GM18517 (cell line): Measurements from ENCODE around the gene RBM4.

ENCODE experiments used
- ATAC-seq: cut with Tn5 transposase; IDR thresholded peaks from one replicate; pipeline ENCODE4 v1.9.1; 2021; ENCODE audit warnings: mild to moderate bottlenecking, moderate library complexity; ENCODE audit not compliant: unreplicated experiment

Gene RBM4

DNA sequence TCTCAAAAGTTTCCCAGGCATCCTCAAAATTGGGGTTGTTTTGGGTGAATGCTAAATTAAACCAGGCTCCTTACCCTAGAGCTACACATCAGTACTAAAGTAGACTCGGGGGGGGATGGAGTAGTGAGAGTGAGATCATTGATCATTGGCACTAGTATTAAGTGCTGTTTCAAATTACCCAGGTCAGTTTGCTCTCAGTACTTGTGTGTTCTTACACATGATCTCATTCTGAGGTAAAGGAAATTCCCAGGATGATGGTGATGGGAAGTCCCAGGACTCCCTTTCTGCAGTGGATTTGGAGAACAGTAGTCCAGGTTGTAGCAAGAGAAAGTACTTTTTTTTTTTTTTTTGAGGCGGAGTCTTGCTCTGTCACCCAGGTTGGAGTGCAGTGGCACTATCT, 12.5 kb downstream of the RBM4 start:
- ATAC-seq, result no peak

DNA sequence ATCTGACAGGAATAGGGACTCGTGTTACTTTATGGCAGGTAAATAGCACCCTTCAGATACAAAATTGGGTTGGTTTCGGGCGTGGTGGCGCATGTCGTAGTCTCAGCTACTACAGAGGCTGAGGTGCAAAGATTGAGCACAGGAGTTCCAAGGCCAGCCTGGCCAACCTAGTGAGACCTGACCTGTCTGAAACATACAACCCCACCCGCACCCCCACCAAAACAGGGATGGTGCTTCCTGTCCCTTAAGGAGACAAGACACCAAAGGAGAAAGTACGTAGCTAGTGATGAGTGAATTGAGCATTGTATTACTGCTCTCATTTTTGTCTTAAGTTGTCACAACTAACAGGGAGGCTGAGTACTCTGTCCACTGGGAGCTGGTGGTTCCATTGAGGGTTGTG, 14.1 kb downstream of the RBM4 start:
- ATAC-seq, result no peak

- no peak for ATAC-seq
These were observed 14.6 kb downstream of the RBM4 start for GRCh38 chr11:66653123-66653522.

GRCh38 chr11:66659763-66660162, 21.3 kb downstream of the RBM4 start:
- ATAC-seq, result no peak

DNA sequence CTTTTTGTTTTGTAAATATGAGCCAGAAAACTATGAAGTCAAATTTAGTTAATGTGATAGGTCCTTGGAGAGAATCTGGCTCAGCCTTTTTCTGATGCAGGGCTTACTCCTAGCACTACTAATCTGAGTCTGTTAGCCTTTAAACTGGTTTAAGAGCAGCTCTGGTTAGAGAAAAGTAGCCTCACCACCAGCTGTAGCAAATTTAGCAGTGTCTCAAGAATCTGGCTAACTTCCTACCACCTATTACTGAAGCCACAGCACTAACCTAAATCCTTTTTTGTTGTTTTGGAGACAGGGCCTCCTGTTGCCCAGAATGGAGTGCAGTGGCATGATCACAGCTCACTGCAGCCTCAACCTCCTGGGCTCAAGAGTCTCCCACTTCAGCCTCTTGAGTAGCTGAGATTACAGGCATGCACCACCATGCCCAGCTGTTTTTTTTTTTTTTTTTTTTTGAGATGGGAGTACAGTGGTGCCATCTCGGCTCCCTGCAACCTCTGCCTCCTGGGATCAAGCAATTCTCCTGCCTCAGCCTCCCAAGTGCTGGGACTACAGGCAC, 25.3 kb downstream of the RBM4 start:
- ATAC-seq, result no peak

GRCh38 chr11:66665369-66665768, 26.9 kb downstream of the RBM4 start:
- ATAC-seq, result no peak

DNA sequence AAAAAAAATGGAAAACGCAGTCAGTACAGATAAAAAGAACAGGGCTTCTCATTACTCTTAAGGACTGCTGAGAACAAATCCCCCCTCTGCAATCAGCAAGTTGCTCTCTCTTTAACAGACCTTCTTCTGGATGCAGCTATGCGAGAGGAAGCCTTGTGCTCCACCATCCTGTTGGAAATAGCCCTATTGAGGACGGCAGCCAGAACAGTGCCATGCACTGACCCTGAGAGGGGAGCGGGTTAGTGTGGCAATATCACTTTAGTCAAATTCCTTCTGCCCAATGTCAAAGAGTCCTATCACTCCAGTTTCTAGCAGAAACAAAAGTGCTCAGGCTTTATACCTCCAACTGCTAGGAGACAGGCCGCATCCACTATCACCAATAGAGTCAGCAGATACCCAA, 32.3 kb downstream of the RBM4 start:
- ATAC-seq, result no peak

DNA sequence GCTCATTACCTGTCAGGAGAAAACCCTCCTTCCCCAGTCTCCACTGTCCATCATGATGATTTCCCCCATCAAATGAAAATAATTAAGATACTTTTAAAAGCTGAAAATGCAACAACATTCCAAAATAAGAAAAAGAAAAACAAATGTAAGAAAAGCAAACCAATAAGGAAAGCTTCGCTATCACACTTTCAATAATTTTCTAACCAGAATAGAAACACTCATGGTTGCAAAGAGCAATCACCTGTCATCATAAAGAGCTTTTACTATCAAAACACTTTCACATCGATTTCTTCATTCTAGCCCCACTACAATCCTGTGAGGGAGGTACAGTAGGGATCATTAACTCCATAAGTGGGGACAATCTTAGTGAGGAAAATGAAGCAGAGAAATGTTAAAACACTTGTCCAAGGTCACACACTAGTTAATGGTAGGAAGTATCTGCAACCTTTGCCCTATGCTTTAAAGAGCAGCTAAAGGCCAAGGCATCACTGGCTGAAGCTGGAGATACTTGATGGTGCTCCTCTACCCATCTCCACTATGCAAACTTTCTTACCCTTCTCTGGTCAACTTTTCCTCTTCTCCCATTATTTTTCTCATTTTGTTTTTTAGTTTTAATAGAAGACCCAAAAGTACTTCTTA, 36.6 kb downstream of the RBM4 start:
- no peak for ATAC-seq

GRCh38 chr11:66676282-66676919, 37.9 kb downstream of the RBM4 start:
- no peak for ATAC-seq

DNA sequence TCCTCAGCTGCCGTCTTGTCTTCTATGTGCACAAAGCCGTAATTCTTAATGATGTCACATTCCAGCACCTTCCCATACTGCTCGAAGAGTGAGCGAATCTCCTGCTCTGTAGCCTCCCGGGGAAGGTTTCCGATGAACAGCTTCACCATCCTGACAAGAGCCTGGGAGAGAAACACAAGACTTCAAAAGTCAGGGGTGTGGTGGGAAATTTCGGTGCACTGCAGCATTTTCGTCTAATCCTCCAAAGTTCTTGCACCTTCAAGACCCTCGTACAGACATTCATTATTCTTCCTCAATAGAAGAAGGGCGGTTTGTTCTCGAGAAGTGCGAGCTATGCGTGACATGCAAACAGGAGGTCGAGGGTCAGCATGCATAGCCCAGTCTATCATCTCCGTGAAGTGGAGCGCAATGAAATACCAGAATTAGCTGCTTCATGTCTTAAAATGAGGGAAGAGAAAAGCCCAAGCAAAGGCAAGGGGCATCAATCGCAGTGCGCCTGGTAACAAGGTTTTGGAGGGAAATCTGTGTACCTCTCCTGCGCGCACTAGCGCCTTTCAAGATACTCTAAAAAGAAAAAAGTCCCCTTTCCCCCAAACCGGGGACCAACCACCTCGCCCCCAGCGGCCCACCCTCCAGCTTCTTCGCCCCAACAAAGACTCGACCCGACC, 38.6 kb downstream of the RBM4 start:
- ATAC-seq, result no peak

- ATAC-seq, result peak; percentile 62
These were observed 39.3 kb downstream of the RBM4 start, which contains the start of gene RBM4B for GRCh38 chr11:66677599-66678375. Gene RBM4B (minus strand): TSS chr11:66677887. CDS start chr11:66677079, 808 bp downstream.

GRCh38 chr11:66680966-66681645, 42.6 kb downstream of the RBM4 start:
- ATAC-seq, result no peak

- ATAC-seq, result no peak
These were observed 45.4 kb downstream of the RBM4 start for GRCh38 chr11:66683877-66684276.

DNA sequence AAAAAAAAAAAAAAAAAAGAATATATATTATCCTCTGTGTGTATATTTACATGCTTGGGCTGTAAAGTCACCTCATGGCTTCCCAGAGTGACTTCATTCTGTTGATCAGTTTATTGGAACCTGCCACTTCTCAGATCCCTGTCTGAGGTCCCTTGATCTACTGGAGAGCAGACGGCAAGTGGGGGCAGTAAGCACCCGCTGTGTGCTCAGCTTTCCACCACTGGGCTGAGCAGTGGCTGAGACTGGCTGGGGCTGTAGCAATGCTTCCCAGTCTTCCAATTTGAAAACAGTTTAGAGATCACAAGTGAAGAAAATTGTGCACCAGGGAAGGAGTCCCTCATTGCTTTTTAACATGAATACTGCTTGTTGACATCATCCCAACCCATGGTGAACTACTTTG, 46.1 kb downstream of the RBM4 start:
- ATAC-seq, result no peak

DNA sequence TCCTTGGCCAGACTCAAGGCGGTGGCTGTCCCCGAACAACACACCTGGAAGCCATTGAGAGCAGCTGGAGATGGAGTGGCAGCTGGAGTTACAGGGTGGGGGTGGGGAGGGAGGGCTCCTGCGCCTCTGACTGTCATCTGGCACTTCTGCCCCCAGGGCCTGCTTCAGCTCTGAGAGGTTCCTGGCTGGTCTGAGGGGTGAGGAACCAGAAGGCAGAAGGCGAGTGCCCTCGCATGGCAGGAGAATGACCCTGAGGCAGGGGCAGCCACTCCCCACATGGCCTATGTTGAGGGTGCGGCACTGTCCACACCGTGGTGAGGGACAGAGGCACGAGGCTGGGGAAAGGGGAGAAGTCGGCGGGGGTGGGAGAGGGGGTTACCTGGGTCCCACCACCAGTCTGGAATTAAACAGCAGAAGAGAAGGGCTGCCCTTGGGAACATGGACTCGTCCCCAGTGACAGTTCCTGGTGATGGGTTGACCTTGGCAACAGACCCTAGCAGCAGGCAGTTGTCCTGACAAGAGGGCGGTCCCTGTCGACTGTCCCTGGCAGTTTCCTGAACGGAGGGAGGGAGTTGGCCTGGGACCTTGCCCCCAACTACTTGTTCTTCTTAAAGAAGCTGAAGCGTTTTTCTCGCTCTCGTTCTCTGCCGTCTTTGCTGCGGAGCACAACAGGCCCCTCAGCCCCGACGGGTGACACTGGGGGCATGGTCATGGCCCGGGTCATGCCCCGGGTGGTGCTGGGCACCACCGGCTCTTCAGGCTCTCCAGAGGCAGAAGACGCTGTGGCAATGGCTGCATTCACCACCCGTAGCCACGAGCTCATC, 47.0 kb downstream of the RBM4 start:
- ATAC-seq, result no peak

DNA sequence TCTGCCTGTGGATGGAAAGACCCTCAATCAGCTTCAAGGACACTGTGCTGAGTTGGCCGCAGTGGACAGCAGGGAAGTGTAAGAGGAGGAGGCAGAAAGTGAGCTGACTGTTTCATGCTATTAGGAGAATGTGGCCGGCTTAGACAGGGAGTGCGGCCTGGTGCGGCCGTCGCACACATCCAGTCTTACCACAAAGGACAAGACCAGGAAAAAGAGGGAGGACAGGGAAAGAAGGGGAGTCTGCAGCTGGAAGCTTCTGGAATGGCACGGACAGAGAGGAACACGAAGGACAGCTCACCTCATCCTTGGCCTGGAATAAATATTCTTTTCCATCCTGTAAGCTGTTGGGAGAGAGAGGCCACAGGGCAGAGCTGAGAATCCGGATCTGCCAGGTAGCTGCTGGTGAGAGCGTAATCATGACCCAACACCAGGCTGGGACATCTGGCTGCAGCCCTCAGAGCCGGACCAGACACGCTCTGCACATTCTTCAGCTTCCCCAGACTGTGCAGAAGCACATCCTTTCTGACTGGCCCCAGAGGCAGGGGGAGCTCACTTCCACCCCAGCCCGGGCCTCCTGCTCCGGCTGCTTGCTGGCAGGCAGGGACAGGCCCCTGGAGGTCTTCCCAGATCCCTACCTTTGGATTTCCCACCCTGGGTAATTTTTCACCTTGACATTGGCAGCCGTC, 47.7 kb downstream of the RBM4 start:
- ATAC-seq, result no peak

DNA sequence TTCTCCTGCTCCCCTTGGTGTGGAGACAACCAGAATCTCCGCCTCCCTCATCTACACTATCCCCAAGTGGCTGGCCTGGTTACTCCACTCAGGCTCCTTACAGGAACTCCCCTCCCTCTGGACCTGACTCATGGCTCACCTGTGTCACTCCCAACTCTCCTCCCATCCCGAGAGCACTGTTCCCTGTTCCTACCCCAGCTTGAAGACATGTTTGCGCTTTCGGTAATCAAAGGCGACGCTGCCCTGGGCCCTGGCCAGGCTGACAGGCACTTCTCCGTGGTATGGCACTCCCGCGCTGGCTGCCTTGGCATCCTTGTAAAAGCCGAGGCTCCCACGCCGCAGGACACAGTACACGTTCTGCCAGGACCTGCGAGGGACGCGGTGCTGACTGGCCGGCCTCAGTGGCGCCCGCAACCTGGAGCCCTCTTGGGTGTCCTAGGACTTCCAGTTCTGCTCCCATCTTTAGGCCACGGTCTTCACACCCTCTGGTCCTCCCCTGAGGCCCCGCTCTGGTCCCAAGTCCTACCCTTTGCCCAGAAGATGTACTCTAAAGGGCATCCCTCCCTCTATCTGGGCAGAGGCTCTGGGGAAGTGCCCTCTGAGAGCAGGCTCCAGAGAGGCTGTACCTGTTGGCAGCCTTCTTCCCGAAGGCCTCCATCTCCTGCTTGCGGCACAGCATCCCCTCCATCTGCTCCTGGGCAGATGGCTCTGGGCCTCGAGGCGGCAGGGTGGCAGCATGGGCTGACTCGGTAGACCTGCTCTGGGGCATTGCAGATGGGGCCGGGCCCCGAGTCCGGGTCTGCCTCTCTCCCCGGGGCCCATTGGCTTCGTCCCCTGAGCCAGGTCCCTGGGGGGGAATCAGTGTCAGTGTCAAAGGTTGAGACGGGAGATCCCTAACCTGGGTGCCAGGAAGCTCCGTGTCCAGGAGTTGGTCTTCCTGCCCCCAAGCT, 48.6 kb downstream of the RBM4 start:
- no peak for ATAC-seq

DNA sequence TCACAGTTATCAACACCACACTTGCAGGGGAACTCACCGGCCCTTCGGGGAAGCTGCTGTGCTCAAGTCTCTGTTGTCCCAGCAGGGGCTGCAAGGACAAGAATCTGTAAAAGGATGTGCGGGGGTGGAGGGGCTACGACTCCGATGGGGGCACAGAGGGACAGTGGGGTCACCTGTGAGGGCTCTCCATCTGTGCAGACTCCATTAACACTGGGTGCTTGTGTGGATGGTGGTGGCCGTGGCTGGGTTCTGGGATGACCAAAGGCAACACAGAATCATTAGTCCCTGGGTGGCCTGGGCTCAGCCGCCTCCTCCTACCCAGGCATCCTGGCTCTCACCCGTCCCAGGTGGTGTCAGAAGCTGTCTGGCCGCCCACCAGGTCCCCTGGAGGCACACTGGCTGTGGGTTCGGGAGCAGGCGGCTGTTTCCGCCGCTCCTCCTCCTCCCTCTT, 49.4 kb downstream of the RBM4 start:
- ATAC-seq, result no peak
